Muscle layer of colon (tissue), 2 donors: Measurements from ENCODE around the gene ALOX5AP.

ENCODE experiments used
- H3K27ac ChIP-seq: one replicate; pipeline ENCODE4 v1.7.0; 2013; ENCODE audit warnings: low read depth, mild to moderate bottlenecking, low read length, moderate library complexity
- H3K27me3 ChIP-seq, 2 donors: one replicate each; pipeline ENCODE4 v1.7.0; 2013; ENCODE audit warnings: low read length in 2 of 2, mild to moderate bottlenecking in 2 of 2; ENCODE audit not compliant: insufficient read depth in 2 of 2, control insufficient read depth in 1 of 2
- H3K36me3 ChIP-seq: one replicate; pipeline ENCODE4 v1.7.0; 2013; ENCODE audit warnings: mild to moderate bottlenecking, low read length; ENCODE audit not compliant: insufficient read depth
- H3K4me1 ChIP-seq: one replicate; pipeline ENCODE4 v1.7.0; 2013; ENCODE audit warnings: mild to moderate bottlenecking, low read length; ENCODE audit not compliant: insufficient read depth
- H3K4me3 ChIP-seq, 2 donors: one replicate each; pipeline ENCODE4 v1.7.0; 2013; ENCODE audit warnings: low read length in 2 of 2, low read depth in 1 of 2, mild to moderate bottlenecking in 1 of 2, moderate library complexity in 1 of 2
- H3K9ac ChIP-seq: one replicate; pipeline ENCODE4 v1.7.0; 2013; ENCODE audit warnings: low read length
- H3K9me3 ChIP-seq: one replicate; pipeline ENCODE4 v1.7.0; 2013; ENCODE audit warnings: mild to moderate bottlenecking, low read length
- donor health status: abdominal sarcoma.
- donor health status: Adenocarcinoma of cecum.

The ALOX5AP gene

GRCh38 chr13:30730526-30730925 is 4.8 kb upstream of the ALOX5AP start:
- Histone ChIP-seq H3K27me3 (no peaks in the 10 kb centered on the region), H3K4me1 (no peaks in the 10 kb centered on the region), H3K9me3 (no peaks in the 10 kb centered on the region), H3K36me3 (no peaks in the 10 kb centered on the region), H3K4me3 (no peak overlapping the region), H3K9ac (no peak overlapping the region), H3K27ac (no peak overlapping the region)

DNA sequence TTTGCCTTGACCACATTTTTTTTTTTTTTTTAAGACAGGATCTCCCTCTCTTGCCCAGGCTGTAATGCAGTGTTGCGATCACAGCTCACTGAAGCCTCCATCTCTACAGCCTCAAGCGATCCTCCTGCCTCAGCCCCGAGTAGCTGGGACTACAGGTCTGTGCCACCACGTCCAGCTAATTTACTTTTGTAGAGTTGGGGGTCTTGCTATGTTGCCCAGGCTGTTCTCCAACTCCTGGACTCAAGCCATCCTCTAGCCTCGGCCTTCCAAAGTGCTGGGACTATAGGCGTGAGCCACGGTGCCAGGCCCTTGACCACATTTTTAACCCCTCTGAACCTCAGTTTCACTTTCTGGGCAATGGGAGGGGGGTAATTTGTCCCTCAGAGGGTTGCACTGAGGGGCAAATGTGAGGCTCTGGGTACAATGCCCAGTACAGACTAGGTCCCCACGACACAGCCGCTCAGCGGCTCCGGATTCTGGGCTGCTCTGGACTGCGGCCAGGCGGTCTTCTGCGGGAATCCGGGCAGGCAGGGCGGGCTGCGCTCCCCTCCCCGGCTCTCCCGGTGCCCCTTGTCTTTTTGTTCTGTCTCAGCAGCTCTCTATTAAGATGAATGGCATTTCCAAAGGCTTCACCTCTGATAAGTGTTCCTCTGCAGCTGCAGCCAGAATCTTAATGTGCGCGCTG is 3.8 kb upstream of the ALOX5AP start:
- H3K9me3 ChIP-seq = no peaks in the 10 kb centered on the region
- no peaks in the 10 kb centered on the region for H3K36me3 ChIP-seq
- no peak overlapping the region for H3K9ac ChIP-seq
- H3K4me3 ChIP-seq = no peak overlapping the region
- H3K4me1 ChIP-seq = no peaks in the 10 kb centered on the region
- H3K27ac ChIP-seq = no peak overlapping the region
- no peaks in the 10 kb centered on the region for H3K27me3 ChIP-seq

GRCh38 chr13:30732046-30732390 is 3.3 kb upstream of the ALOX5AP start:
- no peak overlapping the region for H3K27ac ChIP-seq
- no peaks in the 10 kb centered on the region for H3K36me3 ChIP-seq
- no peak overlapping the region for H3K9ac ChIP-seq
- no peaks in the 10 kb centered on the region for H3K4me1 ChIP-seq
- no peaks in the 10 kb centered on the region for H3K27me3 ChIP-seq
- no peaks in the 10 kb centered on the region for H3K9me3 ChIP-seq
- H3K4me3 ChIP-seq = no peak overlapping the region

DNA sequence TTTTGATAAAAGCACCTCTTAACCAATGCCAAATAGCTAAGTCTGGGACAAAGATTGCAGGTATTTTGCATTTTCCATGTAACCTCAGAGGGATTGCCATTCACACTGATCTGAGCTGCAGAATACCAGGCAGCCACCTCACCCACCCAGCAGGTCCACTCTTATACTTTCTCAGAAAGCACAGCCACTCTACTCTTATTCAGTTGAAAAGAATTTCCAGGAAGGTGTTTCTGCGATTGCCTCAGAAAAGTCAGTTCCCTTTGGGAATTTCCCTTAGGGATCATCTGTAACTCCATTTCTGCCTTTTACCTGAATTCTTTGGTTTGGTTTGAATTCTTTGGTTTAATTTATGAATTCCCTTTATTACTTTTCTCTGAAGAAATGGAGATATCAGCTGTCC is 904 bp upstream of the ALOX5AP start:
- H3K9me3 ChIP-seq = no peaks in the 10 kb centered on the region
- no peak overlapping the region for H3K9ac ChIP-seq
- H3K4me3 ChIP-seq = no peak overlapping the region
- H3K4me1 ChIP-seq = no peaks in the 10 kb centered on the region
- H3K27me3 ChIP-seq = no peaks in the 10 kb centered on the region
- no peak overlapping the region for H3K27ac ChIP-seq
- H3K36me3 ChIP-seq = no peaks in the 10 kb centered on the region

DNA sequence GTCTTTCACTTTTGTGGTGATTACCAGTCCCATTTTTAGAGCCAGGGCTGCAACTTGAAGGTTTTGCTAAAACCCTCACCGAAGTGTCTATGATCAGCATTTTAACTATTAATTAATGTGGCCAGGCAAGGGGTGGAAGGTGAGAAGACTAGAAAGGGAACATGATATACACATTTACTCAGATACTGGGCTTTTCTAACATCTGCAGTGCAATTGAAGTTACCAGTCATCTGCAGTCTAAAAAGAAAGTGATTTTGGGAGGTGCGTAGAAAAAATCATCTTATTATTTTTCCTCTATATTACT is 481 bp downstream of the ALOX5AP start:
- H3K4me1 ChIP-seq = no peaks in the 10 kb centered on the region
- no peak overlapping the region for H3K27ac ChIP-seq
- no peaks in the 10 kb centered on the region for H3K9me3 ChIP-seq
- no peak overlapping the region for H3K4me3 ChIP-seq
- no peak overlapping the region for H3K9ac ChIP-seq
- no peaks in the 10 kb centered on the region for H3K27me3 ChIP-seq
- H3K36me3 ChIP-seq = no peaks in the 10 kb centered on the region

DNA sequence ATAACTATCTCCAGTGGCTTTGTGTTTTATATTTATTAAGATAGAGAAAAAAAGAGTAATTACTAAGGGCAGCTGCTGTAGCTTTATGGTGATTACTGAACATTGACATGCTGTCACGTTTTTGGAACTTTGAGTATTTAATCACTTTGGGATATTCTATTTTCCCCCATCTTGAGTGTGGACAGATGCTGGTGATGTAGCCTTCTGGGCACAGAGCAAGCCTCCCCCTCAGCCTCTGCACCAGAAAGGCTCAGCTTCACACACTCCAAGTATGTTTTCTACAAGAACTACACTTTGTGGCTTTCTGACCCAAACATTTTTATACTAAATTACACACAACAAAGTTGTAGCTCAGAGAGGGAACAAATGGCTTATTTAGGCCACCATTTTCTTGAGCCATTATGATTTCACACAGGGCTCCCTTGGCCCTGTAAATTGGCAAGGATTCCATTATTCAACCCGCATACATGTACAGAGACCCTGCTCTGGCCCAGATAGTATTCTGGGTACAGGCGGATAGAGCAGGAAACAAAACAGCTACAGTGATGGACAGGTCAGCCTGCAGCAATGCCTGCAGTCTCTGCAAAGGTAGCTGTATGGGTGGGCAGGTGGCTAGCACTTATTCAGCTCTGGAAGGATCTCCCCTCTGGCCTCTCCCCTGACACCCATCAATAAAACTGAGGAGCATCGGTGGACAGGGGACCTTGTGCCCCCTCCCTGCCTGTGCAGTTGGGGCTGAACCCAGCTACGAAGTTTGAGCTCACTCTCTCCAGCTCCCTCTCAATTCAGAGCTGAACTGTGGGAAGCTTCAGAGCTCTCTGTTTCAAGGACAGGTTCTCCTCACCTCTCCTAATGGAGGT is 1.3 kb downstream of the ALOX5AP start:
- Histone ChIP-seq H3K27me3 (no peaks in the 10 kb centered on the region), H3K9ac (no peak overlapping the region), H3K36me3 (no peaks in the 10 kb centered on the region), H3K4me3 (no peak overlapping the region), H3K4me1 (no peaks in the 10 kb centered on the region), H3K27ac (no peak overlapping the region), H3K9me3 (no peaks in the 10 kb centered on the region)

DNA sequence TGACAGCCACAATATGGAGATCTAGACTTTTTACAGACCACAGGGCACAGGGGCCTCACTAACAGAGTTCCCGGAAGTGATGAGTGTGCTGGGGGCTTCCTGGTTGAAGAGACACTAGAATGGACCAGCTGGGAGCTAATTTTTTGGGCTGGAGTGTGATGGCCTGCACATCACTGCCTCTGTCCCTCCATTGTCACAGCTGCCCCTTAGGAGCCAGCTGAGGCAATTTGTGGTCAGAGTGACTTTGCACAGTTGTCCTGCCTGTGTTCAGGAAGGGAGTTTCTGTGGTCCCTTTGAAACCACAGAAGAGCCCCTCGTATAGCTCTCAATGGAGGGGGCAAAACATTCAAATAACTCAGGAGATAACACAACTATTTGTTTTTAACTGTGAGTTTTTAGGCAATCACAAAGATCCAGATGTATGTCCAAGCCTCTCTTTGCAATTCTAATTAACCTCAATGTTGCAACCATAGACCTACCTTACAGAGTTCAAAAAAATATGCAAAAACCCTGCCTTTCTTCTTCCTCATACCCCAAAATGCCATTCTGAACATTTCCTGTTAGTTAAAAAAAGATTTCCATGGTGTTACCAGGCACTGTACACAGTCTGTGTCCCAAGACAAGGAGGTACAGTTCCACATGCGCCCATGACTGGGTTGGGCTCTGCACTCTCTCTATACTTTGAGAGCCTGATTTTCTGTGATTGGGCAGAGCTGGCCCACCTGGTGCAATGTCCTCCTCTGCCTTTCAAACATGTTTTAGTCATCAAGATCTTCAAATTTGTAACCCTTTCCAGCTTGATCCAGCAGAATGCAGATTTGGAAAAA is 2.4 kb downstream of the ALOX5AP start:
- Histone ChIP-seq H3K4me1 (no peaks in the 10 kb centered on the region), H3K9me3 (no peaks in the 10 kb centered on the region), H3K4me3 (no peak overlapping the region), H3K27me3 (no peaks in the 10 kb centered on the region), H3K27ac (no peak overlapping the region), H3K9ac (no peak overlapping the region), H3K36me3 (no peaks in the 10 kb centered on the region)

DNA sequence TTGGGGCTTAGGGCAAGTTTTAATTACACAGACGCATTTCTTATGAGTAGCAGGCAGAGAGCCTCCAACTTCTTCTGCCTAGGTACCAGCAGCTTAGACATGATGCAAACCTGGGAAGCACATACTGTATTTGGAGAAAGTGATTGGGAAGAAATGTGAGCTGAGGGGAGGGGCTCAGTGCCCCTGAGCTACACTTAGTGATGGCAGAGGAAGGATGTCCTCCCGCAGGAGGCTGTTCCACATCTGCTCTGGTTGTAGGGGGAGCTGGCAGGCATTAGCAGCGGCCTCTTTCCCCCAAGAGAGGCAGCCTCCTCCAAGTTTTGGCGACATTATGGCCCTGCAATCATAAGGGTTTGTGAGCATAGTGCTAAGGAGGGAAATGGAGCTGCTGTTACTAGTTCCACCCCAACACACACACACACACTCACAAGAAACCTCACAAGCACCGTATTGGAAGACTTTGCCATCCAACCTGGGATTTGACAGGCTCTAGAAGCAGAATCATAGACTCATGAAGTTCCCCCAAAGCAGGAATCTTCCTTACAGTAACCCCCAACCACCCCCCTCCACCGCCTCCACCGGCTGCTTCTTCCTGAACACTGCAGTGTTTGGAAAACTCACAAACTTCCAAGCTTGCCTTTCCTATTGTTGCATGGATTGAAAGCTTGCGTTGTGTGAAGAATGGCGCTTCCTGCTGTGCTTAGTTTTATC is 3.3 kb downstream of the ALOX5AP start:
- H3K27me3 ChIP-seq = no peaks in the 10 kb centered on the region
- H3K4me1 ChIP-seq = peaks cover 4% of the 10 kb centered on the region
- H3K9me3 ChIP-seq = no peaks in the 10 kb centered on the region
- no peak overlapping the region for H3K9ac ChIP-seq
- no peak overlapping the region for H3K27ac ChIP-seq
- no peak overlapping the region for H3K4me3 ChIP-seq
- H3K36me3 ChIP-seq = no peaks in the 10 kb centered on the region

GRCh38 chr13:30739237-30739528 is 3.8 kb downstream of the ALOX5AP start:
- Histone ChIP-seq H3K27me3 (no peaks in the 10 kb centered on the region), H3K36me3 (no peaks in the 10 kb centered on the region), H3K27ac (no peak overlapping the region), H3K9me3 (no peaks in the 10 kb centered on the region), H3K4me3 (no peak overlapping the region), H3K9ac (no peak overlapping the region), H3K4me1 (peaks cover 9% of the 10 kb centered on the region)

GRCh38 chr13:30739761-30740642 is 4.7 kb downstream of the ALOX5AP start:
- H3K36me3 ChIP-seq = no peaks in the 10 kb centered on the region
- H3K27me3 ChIP-seq = no peaks in the 10 kb centered on the region
- no peaks in the 10 kb centered on the region for H3K9me3 ChIP-seq
- H3K4me1 ChIP-seq = peaks cover 9% of the 10 kb centered on the region
- no peak overlapping the region for H3K4me3 ChIP-seq
- no peak overlapping the region for H3K27ac ChIP-seq
- H3K9ac ChIP-seq = no peak overlapping the region
